ENCODE results near the gene LTBP1.

GRCh38 chr2:32945286-32945685 lies 1.5 kb upstream of the LTBP1 start:
- TF ChIP-seq CTCF (IDR thresholded peaks at IDR 0.05) (no peak), POLR2A (IDR thresholded peaks at IDR 0.05) (no peak), POLR2AphosphoS5 (IDR thresholded peaks at IDR 0.05) (no peak), EP300 (IDR thresholded peaks at IDR 0.05) (no peak)
